HUDEP-2 (cell line): ENCODE data around the gene MYZAP.
A peak's percentile ranks its signal among the peaks of the same experiment; 100 is the strongest.

Experiments used
- DNase-seq, 76 experiments: peaks; one replicate each; lab custom pipeline; 2025; ENCODE audit not compliant: unreplicated experiment in 76 of 76; lab: John Stamatoyannopoulos, UW

The MYZAP gene

GRCh38 chr15:57619746-57620145, 28.0 kb downstream of the MYZAP start:
- no peak for DNase-seq

GRCh38 chr15:57624730-57625129, 33.0 kb downstream of the MYZAP start:
- DNase-seq: no peak

DNA sequence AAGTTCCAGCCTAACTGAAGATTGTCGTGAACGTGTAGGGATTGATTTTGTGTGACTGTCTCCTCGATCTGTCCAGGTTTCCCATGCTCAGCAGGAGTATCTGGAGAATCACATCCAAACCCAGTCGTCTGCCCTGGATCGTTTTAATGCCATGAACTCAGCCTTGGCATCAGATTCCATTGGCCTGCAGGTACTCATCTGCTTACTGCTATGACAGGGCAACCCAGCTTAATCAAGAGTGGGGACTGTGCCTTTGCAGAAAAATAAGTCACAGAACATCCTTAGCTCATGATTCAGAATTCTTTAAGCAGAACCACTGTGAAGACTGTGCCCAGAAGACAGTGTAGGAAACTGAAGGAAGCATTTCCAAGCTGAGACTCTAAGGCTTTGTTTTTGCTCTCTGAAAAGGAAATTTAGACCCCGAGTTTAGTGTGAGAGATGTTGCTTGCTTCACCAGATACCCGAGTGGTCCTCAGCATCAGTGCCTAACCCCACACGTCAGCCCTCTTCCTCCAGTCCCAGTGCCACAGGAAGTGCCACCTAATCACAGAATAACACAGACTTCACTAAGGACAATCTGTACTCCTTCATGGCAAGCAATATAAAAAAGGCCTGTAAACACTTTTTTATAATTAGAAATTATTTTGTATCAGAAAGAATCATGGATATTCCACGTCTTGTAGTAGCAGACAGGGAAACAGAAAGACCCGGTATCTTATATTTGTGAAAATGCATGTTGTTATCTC, 34.2 kb downstream of the MYZAP start:
- DNase-seq: no peak

DNA sequence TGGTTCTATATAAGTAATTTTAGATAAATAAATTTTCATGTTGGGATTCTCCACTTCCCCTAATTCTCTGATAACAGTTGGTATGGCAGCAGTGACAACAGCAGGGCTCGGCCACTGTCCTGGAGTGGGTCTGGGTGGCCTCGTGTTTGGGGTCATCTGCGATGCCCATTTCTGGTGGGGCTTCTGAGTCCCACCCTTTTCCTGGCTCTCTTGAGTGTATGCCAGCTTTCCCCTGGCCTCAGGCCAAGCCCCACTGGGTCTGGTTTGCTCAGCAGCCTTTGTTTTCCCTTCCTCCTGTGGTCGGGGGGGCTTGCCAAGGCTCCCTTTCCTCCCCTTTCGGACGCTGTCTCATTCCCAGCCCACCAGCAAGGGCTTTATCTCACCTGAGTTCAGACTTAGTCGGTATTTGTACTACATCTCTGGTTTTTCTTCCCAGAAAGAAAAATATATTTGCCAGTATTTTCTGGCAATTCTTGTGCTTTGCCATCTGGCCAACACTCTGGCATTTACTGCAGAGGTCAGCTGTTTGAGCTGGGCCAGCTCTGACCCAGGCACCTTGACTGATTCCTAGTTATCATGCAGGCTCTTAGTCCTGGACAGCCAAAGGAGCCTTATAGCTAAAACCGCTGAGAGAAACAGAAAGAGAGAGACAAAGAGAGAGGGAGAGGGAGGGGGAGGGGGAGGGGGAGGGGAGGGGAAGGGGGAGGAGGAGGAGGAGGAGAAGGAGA, 35.2 kb downstream of the MYZAP start:
- no peak for DNase-seq

GRCh38 chr15:57631386-57632110, 39.8 kb downstream of the MYZAP start:
- DNase-seq: no peak

- no peak for DNase-seq
Observed at GRCh38 chr15:57634290-57634689, 42.6 kb downstream of the MYZAP start.

DNA sequence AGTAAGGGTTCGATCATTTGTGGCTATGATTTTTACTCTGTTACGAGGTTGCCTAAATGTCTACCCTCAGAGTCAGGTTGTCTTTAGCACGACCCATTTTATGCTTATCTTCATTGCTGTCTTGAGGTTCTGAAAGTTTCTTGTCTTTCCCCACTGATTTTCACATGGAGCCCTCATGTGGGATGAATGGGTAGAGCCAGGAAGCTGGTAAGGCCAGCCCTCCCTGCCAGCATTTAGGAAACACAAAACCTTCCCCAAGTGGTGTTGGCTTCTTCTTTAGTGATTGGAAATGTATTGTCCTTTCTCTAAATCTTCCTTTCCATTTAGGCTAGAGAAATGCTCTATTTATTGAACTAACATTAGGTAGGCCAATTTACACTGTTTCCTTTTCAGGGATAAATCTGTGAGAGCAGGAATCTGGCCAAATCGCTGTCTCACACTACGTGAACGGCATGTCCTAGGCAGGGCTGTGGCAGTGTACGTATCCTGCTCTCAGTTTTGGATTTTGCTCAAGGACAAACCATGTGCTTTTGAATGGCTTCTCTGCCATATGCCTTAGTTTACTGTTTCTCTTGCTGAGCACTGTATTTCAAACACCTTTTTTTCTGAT, 43.7 kb downstream of the MYZAP start:
- no peak for DNase-seq

- DNase-seq: no peak
Observed at GRCh38 chr15:57637846-57638245, 46.1 kb downstream of the MYZAP start.

GRCh38 chr15:57639306-57639705, 47.6 kb downstream of the MYZAP start:
- DNase-seq: no peak

DNA sequence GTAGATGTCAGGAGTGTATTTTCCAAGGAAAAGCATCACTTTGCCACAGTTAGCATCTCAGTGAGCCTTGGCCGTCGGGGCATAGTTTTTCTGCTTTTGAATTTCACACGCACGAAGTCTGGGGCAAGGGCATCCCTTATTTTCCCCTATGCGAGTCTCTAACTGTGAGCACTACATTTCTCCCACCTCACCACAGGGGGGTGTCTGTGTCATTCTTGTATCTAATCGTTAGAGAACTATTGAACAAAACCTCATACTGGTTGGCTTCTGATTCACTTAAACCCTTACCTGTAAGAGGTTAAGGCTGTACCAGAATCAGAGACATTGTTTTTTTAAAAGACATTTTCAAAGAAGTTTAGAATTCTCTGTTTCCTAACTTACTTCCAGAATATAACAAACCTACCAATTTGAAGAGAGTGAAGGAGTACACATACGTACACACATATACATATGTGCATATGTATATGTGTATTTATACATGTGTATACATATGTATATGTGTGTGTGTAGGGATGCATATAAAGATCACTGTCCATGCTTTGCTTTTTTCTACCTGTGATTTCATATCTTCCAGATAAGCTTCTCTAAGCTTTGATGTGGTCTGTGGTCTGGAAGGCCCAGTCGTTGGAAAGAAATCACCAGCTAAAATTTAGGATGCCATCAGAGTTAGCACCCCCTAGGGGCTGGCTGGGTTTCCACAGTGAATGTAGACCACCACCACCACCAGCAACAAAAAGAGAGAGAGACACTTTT, 49.4 kb downstream of the MYZAP start:
- peak in 4 of 76 experiments; percentile 2 to 13 (median 6) for DNase-seq

DNA sequence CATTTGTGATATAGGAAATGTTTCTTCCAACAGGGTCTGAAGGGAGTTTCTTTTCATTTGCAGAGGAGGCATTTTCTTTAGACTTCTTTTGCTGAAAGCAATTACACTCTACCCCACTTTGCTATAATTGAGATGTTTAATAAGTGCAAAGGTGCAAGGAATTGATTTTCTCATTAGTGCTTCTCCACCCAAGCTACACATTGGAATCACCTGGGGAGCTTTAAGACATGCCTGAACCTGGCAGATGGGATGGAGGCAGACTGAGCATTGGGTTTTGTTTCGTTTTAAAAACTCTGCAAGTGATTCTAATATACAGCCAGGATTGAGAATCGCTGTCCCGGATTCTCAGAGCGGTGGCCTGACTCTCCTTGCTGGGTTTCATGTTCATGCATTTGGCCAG, 52.1 kb downstream of the MYZAP start:
- no peak for DNase-seq

DNA sequence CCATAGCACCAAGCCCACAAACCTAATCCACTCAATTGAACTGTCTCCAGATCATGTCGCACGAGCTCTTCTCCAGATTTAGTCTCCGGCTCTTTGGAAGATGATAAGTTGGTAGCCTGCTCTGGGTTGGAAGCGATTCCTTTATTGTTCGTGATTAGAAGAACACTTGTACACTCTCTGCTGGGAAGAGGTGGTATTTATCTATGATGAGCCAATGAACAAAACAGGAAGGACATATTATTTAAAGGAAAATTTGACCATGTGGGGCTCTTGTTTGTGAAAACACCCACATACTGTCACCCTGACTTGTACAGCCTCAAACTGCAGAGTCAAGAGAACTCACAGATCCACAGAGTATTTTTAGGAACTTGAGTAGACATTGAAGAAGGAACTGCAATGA, 54.4 kb downstream of the MYZAP start:
- no peak for DNase-seq

GRCh38 chr15:57647071-57647790, 55.5 kb downstream of the MYZAP start:
- DNase-seq: no peak

DNA sequence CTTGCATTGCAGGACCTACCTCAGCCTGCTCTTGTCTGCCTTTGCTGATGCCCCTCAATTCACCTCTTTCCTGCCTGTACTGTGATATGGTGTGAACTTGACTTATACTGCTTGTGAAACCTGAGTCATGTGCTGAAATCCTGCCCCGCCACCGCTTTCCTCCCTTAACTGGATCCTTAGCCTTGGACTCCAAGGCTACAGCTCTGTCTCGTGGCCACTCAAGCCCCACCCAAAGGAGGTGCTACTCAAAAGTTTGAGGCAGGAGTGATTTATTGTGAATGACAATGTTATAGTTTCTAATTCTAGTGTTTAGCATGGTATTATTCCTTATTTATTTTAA, 56.1 kb downstream of the MYZAP start:
- no peak for DNase-seq

- DNase-seq: no peak
Observed at GRCh38 chr15:57649138-57649537, 57.4 kb downstream of the MYZAP start.

DNA sequence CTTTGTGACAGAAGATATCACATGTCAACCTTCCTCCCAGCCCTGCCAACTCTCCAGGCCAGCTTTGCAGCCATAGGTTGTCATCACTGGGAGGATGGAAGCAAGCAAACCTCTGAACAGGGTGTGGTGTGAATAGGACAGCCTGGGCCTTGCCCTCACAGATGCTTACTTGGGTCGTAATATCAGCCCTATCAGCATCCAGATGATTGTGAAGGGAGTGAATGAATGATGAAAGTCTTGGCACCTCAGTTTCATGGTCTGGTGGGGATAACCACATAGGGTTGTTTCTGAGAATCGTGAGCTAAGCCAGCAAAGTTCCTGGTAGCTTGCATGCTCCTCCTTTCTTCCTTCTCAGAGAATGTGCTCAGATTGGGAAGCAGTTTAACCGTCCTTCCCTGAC, 59.7 kb downstream of the MYZAP start:
- DNase-seq: no peak

DNA sequence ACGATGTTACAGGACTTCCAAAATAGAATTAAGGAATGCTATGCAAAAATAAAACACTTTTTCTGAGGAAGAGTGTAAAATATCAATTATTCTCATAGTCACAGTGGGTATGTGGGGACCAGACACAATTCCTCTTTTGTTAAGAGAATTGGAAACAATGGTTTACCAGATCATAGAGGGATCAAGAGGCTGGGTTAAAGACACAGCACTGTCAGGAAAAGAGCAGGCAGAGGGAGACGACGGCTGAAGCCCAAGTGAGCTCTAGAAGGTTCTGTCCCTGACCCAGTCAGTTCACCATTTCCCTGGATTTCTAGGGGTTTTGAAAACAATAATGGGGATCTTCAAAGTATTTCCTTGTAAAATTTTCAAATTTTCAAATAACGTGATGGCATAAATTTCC, 60.8 kb downstream of the MYZAP start:
- no peak for DNase-seq

DNA sequence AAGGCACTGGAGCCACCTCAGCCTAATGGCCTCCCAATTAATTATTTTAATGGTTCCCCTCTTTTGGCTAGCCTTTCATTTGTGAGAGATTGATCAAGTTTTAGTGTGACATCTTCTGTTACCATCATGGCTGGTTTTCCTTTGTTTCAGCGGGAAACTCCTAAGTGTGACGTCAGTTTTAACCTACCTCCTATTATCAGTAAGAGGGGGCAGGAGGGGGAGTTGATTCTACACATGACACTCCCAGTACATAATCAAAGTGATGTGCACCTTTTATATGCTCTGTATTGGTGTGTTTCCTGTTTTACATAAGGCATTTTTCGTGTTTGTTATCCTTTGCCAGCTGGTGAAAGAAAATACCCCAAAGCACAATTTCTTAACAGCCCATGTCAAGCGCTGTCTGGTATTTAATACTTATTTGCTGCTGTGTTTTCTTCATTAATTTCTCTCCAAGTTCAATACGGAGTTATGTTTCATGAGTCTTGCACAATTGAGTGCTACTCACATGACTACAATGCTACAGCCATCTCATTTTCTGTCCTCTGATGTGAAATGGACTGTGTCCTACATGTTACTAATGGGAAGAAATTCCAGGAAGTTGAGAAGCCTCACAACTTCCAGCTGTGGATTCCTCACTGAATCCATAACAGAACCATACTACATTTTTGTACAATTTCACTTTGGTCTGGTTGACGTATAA, 62.6 kb downstream of the MYZAP start:
- DNase-seq: no peak

DNA sequence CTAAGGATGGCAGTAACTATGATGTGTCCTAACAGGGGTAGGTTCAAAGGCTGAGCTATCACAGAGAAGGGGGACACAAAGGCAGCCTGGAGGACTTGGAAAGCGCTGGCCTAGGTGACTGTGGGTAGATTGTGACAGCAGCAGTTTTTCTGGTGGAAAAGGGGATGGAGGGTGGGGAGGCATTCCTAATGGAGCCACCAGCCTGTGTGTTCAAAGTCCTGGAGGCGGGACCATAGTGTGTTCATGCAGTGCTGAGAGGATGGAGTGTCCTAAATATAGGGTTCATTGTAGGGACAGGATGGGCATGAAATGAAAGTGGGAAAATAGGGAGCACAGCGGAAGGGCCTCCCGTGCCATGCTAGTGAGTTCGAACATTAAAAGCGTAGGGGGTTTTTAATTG, 63.3 kb downstream of the MYZAP start:
- DNase-seq: no peak
